NCI-H1417 treated with DMSO at 0.1 percent for 48 hours (cell line): ENCODE results near the gene CADM2.

Experiments used
- DNase-seq: peaks from one replicate; lab custom pipeline; 2025; lab: John Stamatoyannopoulos, UW

Gene CADM2

GRCh38 chr3:85189731-85190130 is 230.9 kb downstream of the CADM2 start:
- DNase-seq, result no peak

GRCh38 chr3:85193565-85193964 is 234.8 kb downstream of the CADM2 start:
- DNase-seq, result no peak

- DNase-seq, result no peak
Observed at GRCh38 chr3:85208650-85209049, 249.9 kb downstream of the CADM2 start.

GRCh38 chr3:85210540-85210939 is 251.8 kb downstream of the CADM2 start:
- DNase-seq, result no peak

GRCh38 chr3:85228966-85229365 is 270.2 kb downstream of the CADM2 start:
- DNase-seq, result no peak

- DNase-seq, result no peak
Observed at GRCh38 chr3:85244091-85244490, 285.3 kb downstream of the CADM2 start.

GRCh38 chr3:85244519-85244918 is 285.7 kb downstream of the CADM2 start:
- DNase-seq, result no peak

GRCh38 chr3:85251766-85252165 is 293.0 kb downstream of the CADM2 start:
- no peak for DNase-seq

- DNase-seq, result no peak
Observed at GRCh38 chr3:85252686-85253085, 293.9 kb downstream of the CADM2 start.

GRCh38 chr3:85254738-85255137 is 295.9 kb downstream of the CADM2 start:
- DNase-seq, result no peak

GRCh38 chr3:85255949-85256348 is 297.2 kb downstream of the CADM2 start:
- DNase-seq, result no peak

- no peak for DNase-seq
Observed at GRCh38 chr3:85258326-85258725, 299.5 kb downstream of the CADM2 start.

GRCh38 chr3:85258819-85259218 is 300.0 kb downstream of the CADM2 start:
- DNase-seq, result no peak

- DNase-seq, result no peak
Observed at GRCh38 chr3:85259748-85260147, 301.0 kb downstream of the CADM2 start.

- no peak for DNase-seq
Observed at GRCh38 chr3:85264381-85264780, 305.6 kb downstream of the CADM2 start.

- DNase-seq, result no peak
Observed at GRCh38 chr3:85270488-85270887, 311.7 kb downstream of the CADM2 start.

GRCh38 chr3:85271911-85272310 is 313.1 kb downstream of the CADM2 start:
- DNase-seq, result no peak

GRCh38 chr3:85288257-85288656 is 329.5 kb downstream of the CADM2 start:
- DNase-seq, result no peak

GRCh38 chr3:85297291-85297690 is 338.5 kb downstream of the CADM2 start:
- DNase-seq, result no peak

GRCh38 chr3:85298032-85298431 is 339.2 kb downstream of the CADM2 start:
- DNase-seq, result no peak

- no peak for DNase-seq
Observed at GRCh38 chr3:85303156-85303555, 344.4 kb downstream of the CADM2 start.

- DNase-seq, result no peak
Observed at GRCh38 chr3:85304360-85304964, 345.7 kb downstream of the CADM2 start.

GRCh38 chr3:85312331-85312730 is 353.5 kb downstream of the CADM2 start:
- no peak for DNase-seq

GRCh38 chr3:85313380-85313779 is 354.6 kb downstream of the CADM2 start:
- DNase-seq, result no peak

- DNase-seq, result no peak
Observed at GRCh38 chr3:85316252-85316651, 357.5 kb downstream of the CADM2 start.
